CD4-positive, alpha-beta T cell (primary cell): Measurements from ENCODE around the gene RARB. TPM values are rescaled to one million over a fixed set of nuclear protein-coding genes. Genes with fewer than 3 reads are reported as not detected.

Experiments used
- ATAC-seq: fragments of 200-7000 bp; cut with Tn5 transposase; one replicate; pipeline ENCODE4 v1.10.0; 2022; ENCODE audit warnings: mild to moderate bottlenecking; ENCODE audit not compliant: poor library complexity
- CTCF ChIA-PET: fragments of 350-600 bp; sonication (Branson Sonifier 250); formaldehyde crosslinking; loops from one replicate; lab custom pipeline; 2021; ENCODE audit warnings: antibody characterized with exemption, inconsistent platforms; lab: Charles Lee
- POLR2A ChIA-PET: fragments of 350-600 bp; sonication (Branson Sonifier 250); formaldehyde crosslinking; loops from one replicate; lab custom pipeline; 2021; ENCODE audit warnings: antibody characterized with exemption, inconsistent platforms; lab: Charles Lee
- DNase-seq, 14 experiments: peaks; one replicate each; pipeline ENCODE4 v3.0.0-alpha.2; 2013 to 2020; ENCODE audit warnings: mixed read lengths in 2 of 14
- H3K27ac ChIP-seq, 2 donors: one replicate each; pipeline versions ENCODE4 v1.5.1 to v1.7.0; 2013; ENCODE audit warnings: low read length in 2 of 2, low read depth in 1 of 2, mild to moderate bottlenecking in 1 of 2
- H3K27me3 ChIP-seq, 2 experiments: 1 replicate in 1 of 2; 2 replicates in 1 of 2; pipeline versions ENCODE4 v1.6.1 to v1.7.0; 2013; ENCODE audit warnings: low read length in 2 of 2, control low read depth in 1 of 2, mild to moderate bottlenecking in 1 of 2, moderate library complexity in 1 of 2; ENCODE audit not compliant: insufficient read depth in 2 of 2, control insufficient read depth in 1 of 2
- H3K36me3 ChIP-seq: one replicate; pipeline ENCODE4 v1.6.1; 2013; ENCODE audit warnings: low read length, control low read depth; ENCODE audit not compliant: insufficient read depth
- H3K4me1 ChIP-seq: one replicate; pipeline ENCODE4 v1.6.1; 2013; ENCODE audit warnings: low read length, control low read depth; ENCODE audit not compliant: insufficient read depth
- H3K4me3 ChIP-seq: one replicate; pipeline ENCODE4 v1.5.1; 2013; ENCODE audit warnings: mild to moderate bottlenecking, low read length, moderate library complexity
- H3K9me3 ChIP-seq, 2 experiments: 1 replicate in 1 of 2; 2 replicates in 1 of 2; pipeline versions ENCODE4 v1.6.1 to v1.7.0; 2013; ENCODE audit warnings: low read length in 2 of 2, mild to moderate bottlenecking in 2 of 2, control low read depth in 1 of 2, moderate library complexity in 1 of 2; ENCODE audit not compliant: control insufficient read depth in 1 of 2, insufficient read depth in 1 of 2
- H3K27ac Mint-ChIP-seq: one replicate; pipeline ENCODE4 v1.8.0; 2020; ENCODE audit warnings: mixed read lengths
- H3K27me3 Mint-ChIP-seq: one replicate; pipeline ENCODE4 v1.8.0; 2021; ENCODE audit warnings: mixed read lengths
- H3K36me3 Mint-ChIP-seq: one replicate; pipeline ENCODE4 v1.8.0; 2021; ENCODE audit warnings: low read depth, mixed read lengths
- H3K4me1 Mint-ChIP-seq: one replicate; pipeline ENCODE4 v1.8.0; 2021; ENCODE audit warnings: low read depth, mixed read lengths
- H3K4me3 Mint-ChIP-seq: one replicate; pipeline ENCODE4 v1.8.0; 2020; ENCODE audit warnings: mild to moderate bottlenecking, mixed read lengths
- H3K9me3 Mint-ChIP-seq: one replicate; pipeline ENCODE4 v1.8.0; 2020; ENCODE audit warnings: mixed read lengths
- intact Hi-C, 2 experiments: fragments of 100-400 bp; cut with DNase I in 1 of 2; cut with micrococcal nuclease in 1 of 2; formaldehyde crosslinking; loops; one replicate each; pipeline versions ENCODE4 v1.15.1 to v1.9.0; 2023 to 2025; cut with DNase I, micrococcal nuclease
- total RNA-seq, 174 experiments: library from RNA in 2 of 174; stranded (reverse) in 2 of 174; gene quantifications; one replicate each; pipeline ENCODE4 v1.2.3 and lab custom pipeline; 2021 to 2026
- TF ChIP-seq, protein P1 (sequence below): fragments of 200-600 bp; IDR thresholded peaks from one replicate; pipeline ENCODE4 v1.8.0; 2022; ENCODE audit warnings: antibody characterized with exemption, mild to moderate bottlenecking

RARB gene
- total RNA-seq, 2 experiments from 2014 or later, result not detected

DNA sequence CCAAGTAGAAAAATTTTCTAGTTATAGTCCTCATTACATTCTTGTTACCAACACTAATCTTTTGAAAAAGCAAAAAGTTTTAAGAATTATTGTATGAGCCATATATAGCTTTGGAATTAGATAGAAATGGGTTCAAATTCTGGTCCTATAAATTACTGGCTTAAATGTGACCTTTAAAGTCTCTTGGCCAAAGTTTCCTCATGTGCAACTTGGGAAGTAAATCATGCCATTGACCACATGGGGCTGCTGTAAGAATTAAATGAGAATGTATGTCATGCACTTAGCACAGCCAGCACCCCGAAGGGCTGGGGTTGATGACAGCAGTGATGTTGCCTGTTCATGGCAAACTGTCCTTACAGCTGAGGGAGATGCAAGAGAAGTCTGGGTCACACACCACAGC lies 128.4 kb downstream of the RARB start:
- Histone ChIP-seq H3K27me3 (no peaks in the 10 kb centered on the region), H3K36me3 (no peaks in the 10 kb centered on the region), H3K9me3 (no peaks in the 10 kb centered on the region), H3K4me3 (no peak overlapping the region), H3K4me1 (no peaks in the 10 kb centered on the region), H3K27ac (no peak overlapping the region)
- CTCF ChIA-PET, result no interaction called here
- intact Hi-C loops, result no loop called here
- no peaks in the 10 kb centered on the region for H3K27me3 Mint-ChIP-seq
- H3K4me3 Mint-ChIP-seq, result no peak overlapping the region
- TF ChIP-seq, protein P1, sequence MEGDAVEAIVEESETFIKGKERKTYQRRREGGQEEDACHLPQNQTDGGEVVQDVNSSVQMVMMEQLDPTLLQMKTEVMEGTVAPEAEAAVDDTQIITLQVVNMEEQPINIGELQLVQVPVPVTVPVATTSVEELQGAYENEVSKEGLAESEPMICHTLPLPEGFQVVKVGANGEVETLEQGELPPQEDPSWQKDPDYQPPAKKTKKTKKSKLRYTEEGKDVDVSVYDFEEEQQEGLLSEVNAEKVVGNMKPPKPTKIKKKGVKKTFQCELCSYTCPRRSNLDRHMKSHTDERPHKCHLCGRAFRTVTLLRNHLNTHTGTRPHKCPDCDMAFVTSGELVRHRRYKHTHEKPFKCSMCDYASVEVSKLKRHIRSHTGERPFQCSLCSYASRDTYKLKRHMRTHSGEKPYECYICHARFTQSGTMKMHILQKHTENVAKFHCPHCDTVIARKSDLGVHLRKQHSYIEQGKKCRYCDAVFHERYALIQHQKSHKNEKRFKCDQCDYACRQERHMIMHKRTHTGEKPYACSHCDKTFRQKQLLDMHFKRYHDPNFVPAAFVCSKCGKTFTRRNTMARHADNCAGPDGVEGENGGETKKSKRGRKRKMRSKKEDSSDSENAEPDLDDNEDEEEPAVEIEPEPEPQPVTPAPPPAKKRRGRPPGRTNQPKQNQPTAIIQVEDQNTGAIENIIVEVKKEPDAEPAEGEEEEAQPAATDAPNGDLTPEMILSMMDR, result no peak
- no peak overlapping the region for H3K27ac Mint-ChIP-seq
- POLR2A ChIA-PET, result no interaction called here
- no peaks in the 10 kb centered on the region for H3K9me3 Mint-ChIP-seq
- H3K36me3 Mint-ChIP-seq, result no peaks in the 10 kb centered on the region
- DNase-seq, result no peak
- ATAC-seq, result no peak
- no peaks in the 10 kb centered on the region for H3K4me1 Mint-ChIP-seq

DNA sequence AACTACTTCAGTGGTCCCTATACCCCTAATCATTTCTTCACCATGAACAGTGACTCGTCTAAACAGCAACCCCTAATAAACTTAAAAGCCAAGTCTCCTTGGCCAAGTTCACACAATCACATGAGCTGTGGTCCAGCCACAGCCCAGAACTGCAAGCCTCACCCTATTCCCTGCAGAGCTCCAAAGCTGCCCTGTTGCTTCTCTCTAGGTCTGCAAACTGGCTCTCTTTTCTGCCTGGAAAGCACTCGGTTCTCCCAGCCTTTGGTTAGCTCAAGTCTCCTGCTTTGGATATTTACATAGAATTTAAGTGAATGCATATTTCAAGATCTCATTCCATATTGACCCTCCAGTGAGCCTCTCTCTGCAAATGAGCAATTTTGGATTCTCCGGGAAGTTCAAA lies 129.6 kb downstream of the RARB start:
- intact Hi-C loops, result no loop called here
- no peaks in the 10 kb centered on the region for H3K36me3 Mint-ChIP-seq
- ATAC-seq (no peak), DNase-seq (no peak)
- no peaks in the 10 kb centered on the region for H3K4me1 Mint-ChIP-seq
- POLR2A ChIA-PET, result no interaction called here
- H3K27me3 ChIP-seq, result peaks cover 0 to 4% of the 10 kb centered on the region in 2 experiments
- TF ChIP-seq, protein P1, result no peak
- CTCF ChIA-PET, result no interaction called here
- no peaks in the 10 kb centered on the region for H3K9me3 Mint-ChIP-seq
- H3K27me3 Mint-ChIP-seq, result no peaks in the 10 kb centered on the region
- no peak overlapping the region for H3K27ac ChIP-seq
- no peaks in the 10 kb centered on the region for H3K9me3 ChIP-seq
- no peaks in the 10 kb centered on the region for H3K4me1 ChIP-seq
- no peaks in the 10 kb centered on the region for H3K36me3 ChIP-seq
- no peak overlapping the region for H3K4me3 Mint-ChIP-seq
- H3K4me3 ChIP-seq, result no peak overlapping the region
- H3K27ac Mint-ChIP-seq, result no peak overlapping the region

DNA sequence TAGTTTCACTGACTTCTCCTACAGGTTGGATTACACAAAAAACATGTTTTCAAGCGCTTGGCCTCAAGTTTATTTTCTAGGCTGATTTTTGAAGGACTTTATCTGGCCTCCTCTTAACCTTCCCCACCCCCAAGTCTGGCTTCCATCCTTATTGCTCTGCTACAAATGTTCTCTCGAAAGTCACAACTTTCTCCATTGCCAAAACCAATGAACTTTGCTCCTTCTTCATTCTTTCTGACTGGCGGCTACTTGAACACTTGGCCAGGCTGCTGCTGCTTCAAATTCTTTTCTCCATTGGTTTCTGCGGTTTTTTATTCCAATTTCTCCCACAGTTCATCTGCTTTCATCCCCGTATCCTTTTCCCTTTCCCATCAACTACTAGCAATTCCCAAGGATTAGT lies 130.1 kb downstream of the RARB start:
- POLR2A ChIA-PET, result no interaction called here

More for the DNA sequence above, 130.1 kb downstream of the RARB start:
- peaks cover 0 to 4% of the 10 kb centered on the region in 2 experiments for H3K27me3 ChIP-seq
- DNase-seq (no peak), ATAC-seq (no peak)
- intact Hi-C loops, result no loop called here
- H3K9me3 Mint-ChIP-seq, result no peaks in the 10 kb centered on the region
- H3K4me3 Mint-ChIP-seq, result no peak overlapping the region
- peaks cover 3% of the 10 kb centered on the region for H3K27me3 Mint-ChIP-seq
- H3K4me1 ChIP-seq, result no peaks in the 10 kb centered on the region
- H3K4me3 ChIP-seq, result no peak overlapping the region
- H3K27ac ChIP-seq, result no peak overlapping the region
- no peaks in the 10 kb centered on the region for H3K36me3 ChIP-seq
- no peak overlapping the region for H3K27ac Mint-ChIP-seq
- H3K36me3 Mint-ChIP-seq, result no peaks in the 10 kb centered on the region
- H3K4me1 Mint-ChIP-seq, result no peaks in the 10 kb centered on the region
- TF ChIP-seq, protein P1, result no peak
- CTCF ChIA-PET, result no interaction called here
- no peaks in the 10 kb centered on the region for H3K9me3 ChIP-seq
